GM12878 (cell line): Measurements from ENCODE around the gene GOLGA2. TPM values are rescaled to one million over a fixed set of nuclear protein-coding genes. Genes with fewer than 3 reads are reported as not detected.

Experiments used
- ATAC-seq: fragments of 200-7000 bp; cut with Tn5 transposase; 3 replicates; pipeline ENCODE4 v1.9.1; 2020; ENCODE audit warnings: mild to moderate bottlenecking, moderate library complexity
- BruUV-seq: library from RNA; stranded (reverse); fragments of 400-500 nt; replicated peaks from 2 replicates; lab custom pipeline; 2021; lab: Mats Ljungman, UMichigan
- CTCF ChIA-PET: fragments of 300-600 bp; sonication (Branson Sonifier 250); formaldehyde crosslinking; extraction: SDS; loops from one replicate; lab custom pipeline; 2021; ENCODE audit warnings: inconsistent platforms; lab: Yijun Ruan, JAX
- POLR2A ChIA-PET: fragments of 350-600 bp; formaldehyde crosslinking; extraction: SDS; loops from one replicate; lab custom pipeline; 2021; ENCODE audit warnings: inconsistent platforms; lab: Charles Lee
- RAD21 ChIA-PET: fragments of 300-600 bp; sonication (Branson Sonifier 250); formaldehyde crosslinking; loops from one replicate; lab custom pipeline; 2023; ENCODE audit warnings: antibody characterized with exemption; ENCODE audit not compliant: unreplicated experiment; lab: Charles Lee
- SMC1A ChIA-PET: fragments of 300-600 bp; sonication (Branson Sonifier 250); formaldehyde crosslinking; loops from one replicate; lab custom pipeline; 2023; ENCODE audit not compliant: unreplicated experiment, uncharacterized antibody; lab: Charles Lee
- DNase-seq: peaks from one replicate; pipeline ENCODE4 v3.0.0-alpha.2; 2011; ENCODE audit warnings: low read depth, low spot score
- FAIRE-seq: peaks from 3 replicates; lab custom pipeline; 2011; peaks lifted over from hg19 to GRCh38; lab: Jason Lieb, UNC
- H2AFZ ChIP-seq: 2 replicates; pipeline ENCODE4 v1.6.0; 2011; ENCODE audit warnings: low read depth, low read length, control low read depth; ENCODE audit not compliant: control insufficient read depth
- H3K27ac ChIP-seq: 2 replicates; pipeline ENCODE4 v1.5.1; 2011; ENCODE audit warnings: control low read depth; ENCODE audit not compliant: control insufficient read depth, insufficient read depth
- H3K27me3 ChIP-seq, 2 experiments: replicated peaks in 1 of 2; 2 replicates each; pipeline versions ENCODE4 v1.6.0 to v1.6.1; 2011; ENCODE audit warnings: low read length in 1 of 2; ENCODE audit not compliant: control insufficient read depth in 2 of 2, insufficient read depth in 2 of 2
- H3K36me3 ChIP-seq, 2 experiments: 2 replicates each; pipeline ENCODE4 v1.5.1; 2011; ENCODE audit warnings: low read length in 1 of 2; ENCODE audit not compliant: control insufficient read depth in 2 of 2, insufficient read depth in 2 of 2
- H3K4me1 ChIP-seq: 2 replicates; pipeline ENCODE4 v1.6.1; 2011; ENCODE audit warnings: mild to moderate bottlenecking, low read length, moderate library complexity, mixed read lengths; ENCODE audit not compliant: control insufficient read depth, insufficient read depth
- H3K4me2 ChIP-seq: 2 replicates; pipeline ENCODE4 v1.6.0; 2011; ENCODE audit warnings: control low read depth; ENCODE audit not compliant: control insufficient read depth, insufficient read depth
- H3K4me3 ChIP-seq: fragments of 200-600 bp; sonication (generic); 2 replicates; pipeline ENCODE4 v1.5.1; 2016
- H3K79me2 ChIP-seq: 2 replicates; pipeline ENCODE4 v1.6.0; 2011; ENCODE audit warnings: low read length; ENCODE audit not compliant: control insufficient read depth, insufficient read depth
- H3K9ac ChIP-seq: 2 replicates; pipeline ENCODE4 v1.8.0; 2011; ENCODE audit warnings: low read length, control low read depth, mixed read lengths; ENCODE audit not compliant: control insufficient read depth, insufficient read depth
- H3K9me3 ChIP-seq: replicated peaks from 3 replicates; pipeline ENCODE4 v1.5.1; 2011; ENCODE audit warnings: mild to moderate bottlenecking, low read length; ENCODE audit not compliant: control insufficient read depth, insufficient read depth
- H4K20me1 ChIP-seq: 2 replicates; pipeline ENCODE4 v1.6.0; 2011; ENCODE audit not compliant: control insufficient read depth, insufficient read depth
- CBFB ChIP-seq: IDR thresholded peaks from 2 replicates; pipeline ENCODE4 v1.6.1; 2016; ENCODE audit warnings: antibody characterized with exemption, low read depth
- IRF4 ChIP-seq: IDR thresholded peaks from 2 replicates; pipeline ENCODE4 v1.6.1; 2011; ENCODE audit warnings: low read depth, low read length
- NFYA ChIP-seq: IDR thresholded peaks from 2 replicates; pipeline ENCODE4 v1.6.1; 2011; ENCODE audit warnings: low read depth, mild to moderate bottlenecking, low read length, improper control_type of control experiment, borderline replicate concordance
- NR2C2 ChIP-seq: IDR thresholded peaks from 2 replicates; pipeline ENCODE4 v1.6.1; 2011; ENCODE audit warnings: borderline replicate concordance, low read depth; ENCODE audit not compliant: control insufficient read depth, insufficient read length
- SP1 ChIP-seq: IDR thresholded peaks from one replicate; pipeline ENCODE4 v1.6.1; 2011; ENCODE audit warnings: low read depth, low read length
- TARDBP ChIP-seq: IDR thresholded peaks from 2 replicates; pipeline ENCODE4 v1.6.1; 2016; ENCODE audit warnings: borderline replicate concordance
- ZBED1 ChIP-seq: IDR thresholded peaks from 2 replicates; pipeline ENCODE4 v1.6.1; 2016; ENCODE audit warnings: borderline replicate concordance
- WGBS: methylation state at CpG from one replicate; pipeline ENCODE4 v1.1.6; 2016; ENCODE audit warnings: low lambda C conversion rate; ENCODE audit not compliant: insufficient replicate concordance, insufficient coverage; ENCODE audit errors: missing lambda C conversion rate; 5-methylcytosine and 5-hydroxymethylcytosine counted together
- in situ Hi-C: fragments of 300-500 bp; cut with MboI; formaldehyde crosslinking; loops from 9 replicates; pipeline ENCODE4 v1.14.3; 2018; ENCODE audit warnings: mixed read lengths
- intact Hi-C: fragments of 100-400 bp; cut with micrococcal nuclease; formaldehyde crosslinking; loops from one replicate; pipeline ENCODE4 v1.14.2; 2022; ENCODE audit not compliant: unreplicated experiment
- polyA plus RNA-seq, 11 experiments: library from polyadenylated mRNA; depleted of rRNA in 4 of 11; unstranded in 6 of 11; stranded (reverse) in 5 of 11; fragments of >200 nt; fragmentation: Nextera tagmentation in 4 of 11; fragmentation: Illumina TruSeq in 1 of 11; extraction: Ambion mirVana in 4 of 11; extraction: Trizol in 1 of 11; gene quantifications; 1 replicate in 1 of 11; 2 replicates in 10 of 11; pipeline versions ENCODE4 v1.2.1 to v1.2.3, GENCODE V29; 2011 to 2016; ENCODE audit warnings: inconsistent platforms in 2 of 11, missing spikeins in 2 of 11, low read depth in 1 of 11
- total RNA-seq, 4 experiments: library from RNA; depleted of rRNA in 3 of 4; stranded (reverse); fragments of >200 nt in 3 of 4; fragmentation: Illumina TruSeq in 1 of 4; extraction: Trizol in 1 of 4; gene quantifications; 2 replicates each; pipeline versions ENCODE4 v1.2.1 to v1.2.3, GENCODE V29; 2013 to 2021

The GOLGA2 gene
- total and polyA plus RNA-seq, 10 of the 15 experiments (the other 5 are each of a cell fraction or from before 2014, with no cell fraction given) = 5.9 to 32.6 (median 19.7) TPM

DNA sequence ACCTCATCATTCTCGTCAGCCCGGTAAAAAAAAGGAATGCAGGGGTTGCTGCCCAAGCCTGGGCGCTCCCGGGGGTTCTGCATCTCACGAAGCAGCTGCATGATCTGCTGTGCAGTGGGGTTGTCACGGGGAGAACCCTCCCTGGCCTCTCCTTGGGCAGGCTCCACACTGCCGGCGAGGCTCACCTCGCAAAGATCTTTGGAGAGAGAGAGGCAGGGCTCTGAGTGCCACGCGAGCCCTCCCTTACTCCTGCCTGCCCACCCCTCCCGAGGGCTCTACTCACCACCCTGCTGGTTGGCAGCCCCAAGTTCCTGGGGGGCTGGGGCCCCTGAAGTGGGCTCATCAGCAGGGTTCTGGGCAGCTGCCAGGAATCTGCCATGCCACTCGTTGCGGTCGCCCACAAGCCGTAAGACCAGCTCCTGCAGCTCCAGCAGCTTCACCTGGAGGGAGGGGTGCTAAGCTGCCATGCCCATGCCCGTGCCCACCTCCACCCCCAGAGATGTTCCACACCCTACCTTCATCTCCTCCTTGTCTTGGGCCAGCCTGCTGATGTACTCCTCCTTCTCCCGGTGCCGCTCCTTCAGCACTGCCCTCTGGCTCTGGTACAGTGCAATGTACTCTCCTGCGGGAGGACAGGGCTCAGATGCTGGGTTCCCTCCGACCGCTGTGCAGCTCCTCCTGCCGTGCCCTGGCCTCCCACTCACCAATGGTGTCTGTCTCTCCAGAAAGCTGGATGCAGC is 18.6 kb downstream of the GOLGA2 start:
- SMC1A ChIA-PET = no interaction called here
- RAD21 ChIA-PET = no interaction called here
- Histone ChIP-seq H3K79me2 (no peaks in the 10 kb centered on the region), H2AFZ (no peak overlapping the region), H3K4me2 (no peak overlapping the region), H3K36me3 (peaks cover 7 to 9% of the 10 kb centered on the region in 2 experiments), H4K20me1 (no peaks in the 10 kb centered on the region), H3K27me3 (no peaks in the 10 kb centered on the region), H3K4me3 (no peak overlapping the region), H3K9me3 (no peaks in the 10 kb centered on the region), H3K9ac (no peak overlapping the region), H3K27ac (no peak overlapping the region), H3K4me1 (no peaks in the 10 kb centered on the region)
- in situ Hi-C loops = no loop called here
- TF ChIP-seq SP1 (no peak), ZBED1 (no peak), CBFB (no peak), IRF4 (no peak), NR2C2 (no peak), NFYA (no peak), TARDBP (no peak)
- DNase-seq (no peak), FAIRE-seq (no peak), ATAC-seq (no peak)
- 93% methylated on average over 23 of the region's 23 CpGs for WGBS
- POLR2A ChIA-PET = interaction anchor here (0.7 to 0.9 kb wide), 2 partner anchors 19 to 105 kb away, joined by 3 to 5 read pairs; partner anchors contain the start of genes GOLGA2 and SWI5
- intact Hi-C loops = no loop called here
- no TSS peak for BruUV-seq
- CTCF ChIA-PET = interaction anchor here (1.4 to 1.5 kb wide), 2 partner anchors 50 to 84 kb away, joined by 3 to 5 read pairs; no protein-coding TSS in a partner anchor
